ENCODE measurements around the gene SLIT3. TPM values are rescaled to one million over a fixed set of nuclear protein-coding genes. Genes with fewer than 3 reads are reported as not detected.

SLIT3 gene
- total RNA-seq, 2 experiments from 2014 or later, result not detected

DNA sequence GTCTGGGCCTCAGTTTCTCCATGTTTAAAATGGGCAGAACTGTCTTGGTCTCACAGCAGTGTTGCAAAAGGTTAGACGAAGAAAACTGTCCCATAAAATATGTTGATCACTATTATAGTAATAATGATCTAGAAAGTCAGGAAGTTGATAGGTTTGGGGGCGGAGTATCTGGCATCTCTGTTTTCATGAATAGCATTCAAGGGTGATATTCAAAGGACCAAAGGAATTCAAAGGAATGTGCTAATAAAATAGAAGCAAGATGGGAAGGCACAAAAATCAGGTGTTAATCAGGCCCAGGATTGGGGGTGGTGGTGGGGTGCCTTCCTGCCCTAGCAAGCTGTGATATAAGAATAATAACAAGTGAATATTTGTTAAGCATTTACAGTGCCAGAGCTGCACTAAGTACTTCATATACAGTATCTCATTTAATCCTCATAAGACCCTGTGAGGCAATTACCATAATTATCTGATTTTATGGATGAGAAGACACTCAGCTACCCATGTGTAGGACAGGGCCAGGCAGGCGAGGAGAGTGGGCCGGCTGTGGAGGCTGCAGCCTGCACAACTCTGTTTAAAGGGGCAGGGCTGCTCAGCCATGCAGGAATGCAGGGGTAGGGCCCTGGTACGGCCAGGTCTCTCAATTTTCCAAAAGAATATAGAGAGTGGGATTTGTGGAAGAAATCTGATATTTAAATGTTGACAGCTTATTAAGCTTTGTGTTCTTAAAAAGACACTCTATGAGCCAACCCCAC, 579.8 kb downstream of the SLIT3 start:
- H3K9me3 Mint-ChIP-seq, result no peaks in the 10 kb centered on the region
- H3K27ac Mint-ChIP-seq, result no peak overlapping the region
- ChIA-PET CTCF (no interaction called here), POLR2A (no interaction called here)
- no peak for DNase-seq
- Histone ChIP-seq H3K4me3 (ENCODE audit: low read length) (no peak overlapping the region), H3K27me3 (ENCODE audit: control insufficient read depth in 1 of 2, insufficient read depth in 2 of 2, low read length in 2 of 2) (peaks cover 5 to 7% of the 10 kb centered on the region in 2 experiments), H3K27ac (ENCODE audit: low read depth in 1 of 2, low read length in 2 of 2) (no peak overlapping the region), H3K9me3 (ENCODE audit: control insufficient read depth in 1 of 2, insufficient read depth in 1 of 2, low read length in 2 of 2) (peaks cover 0 to 3% of the 10 kb centered on the region in 2 experiments), H3K36me3 (ENCODE audit: insufficient read depth, low read length) (no peaks in the 10 kb centered on the region), H3K4me1 (ENCODE audit: insufficient read depth, low read length) (no peaks in the 10 kb centered on the region)
- intact Hi-C loops (cut with DNase I, micrococcal nuclease), result no loop called here
- peaks cover 45% of the 10 kb centered on the region for H3K27me3 Mint-ChIP-seq
- ATAC-seq (ENCODE audit: poor library complexity), result no peak
- H3K4me3 Mint-ChIP-seq, result no peak overlapping the region
- TF ChIP-seq, protein P1, sequence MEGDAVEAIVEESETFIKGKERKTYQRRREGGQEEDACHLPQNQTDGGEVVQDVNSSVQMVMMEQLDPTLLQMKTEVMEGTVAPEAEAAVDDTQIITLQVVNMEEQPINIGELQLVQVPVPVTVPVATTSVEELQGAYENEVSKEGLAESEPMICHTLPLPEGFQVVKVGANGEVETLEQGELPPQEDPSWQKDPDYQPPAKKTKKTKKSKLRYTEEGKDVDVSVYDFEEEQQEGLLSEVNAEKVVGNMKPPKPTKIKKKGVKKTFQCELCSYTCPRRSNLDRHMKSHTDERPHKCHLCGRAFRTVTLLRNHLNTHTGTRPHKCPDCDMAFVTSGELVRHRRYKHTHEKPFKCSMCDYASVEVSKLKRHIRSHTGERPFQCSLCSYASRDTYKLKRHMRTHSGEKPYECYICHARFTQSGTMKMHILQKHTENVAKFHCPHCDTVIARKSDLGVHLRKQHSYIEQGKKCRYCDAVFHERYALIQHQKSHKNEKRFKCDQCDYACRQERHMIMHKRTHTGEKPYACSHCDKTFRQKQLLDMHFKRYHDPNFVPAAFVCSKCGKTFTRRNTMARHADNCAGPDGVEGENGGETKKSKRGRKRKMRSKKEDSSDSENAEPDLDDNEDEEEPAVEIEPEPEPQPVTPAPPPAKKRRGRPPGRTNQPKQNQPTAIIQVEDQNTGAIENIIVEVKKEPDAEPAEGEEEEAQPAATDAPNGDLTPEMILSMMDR (IDR thresholded peaks at IDR 0.05), result no peak
- no peaks in the 10 kb centered on the region for H3K4me1 Mint-ChIP-seq (ENCODE audit: low read depth)
- no peaks in the 10 kb centered on the region for H3K36me3 Mint-ChIP-seq (ENCODE audit: low read depth)

DNA sequence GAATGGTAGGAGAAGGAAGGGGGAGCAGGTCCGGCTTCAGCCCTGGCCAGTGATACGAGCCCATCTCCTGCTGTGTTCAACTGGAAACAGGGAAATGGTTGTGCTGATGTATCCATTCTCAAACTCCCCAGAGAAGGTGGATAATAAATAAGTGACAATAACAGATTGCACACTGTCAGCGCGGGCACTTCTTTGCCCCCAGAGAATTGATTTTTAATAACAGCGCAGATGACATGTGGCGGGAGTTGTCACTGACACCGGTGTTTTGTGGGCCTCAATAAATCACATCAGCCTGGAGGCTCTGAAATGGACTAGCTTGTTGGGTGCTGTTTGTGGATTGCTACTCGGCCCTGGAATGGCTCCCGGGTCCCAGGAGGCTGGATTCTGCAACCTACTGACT, 580.4 kb downstream of the SLIT3 start:
- Mint-ChIP-seq H3K27ac (no peak overlapping the region), H3K4me3 (no peak overlapping the region), H3K4me1 (ENCODE audit: low read depth) (no peaks in the 10 kb centered on the region), H3K27me3 (peaks cover 45% of the 10 kb centered on the region), H3K9me3 (no peaks in the 10 kb centered on the region), H3K36me3 (ENCODE audit: low read depth) (no peaks in the 10 kb centered on the region)
- Histone ChIP-seq H3K27me3 (ENCODE audit: control insufficient read depth in 1 of 2, insufficient read depth in 2 of 2, low read length in 2 of 2) (peaks cover 7% of the 10 kb centered on the region in 2 experiments), H3K9me3 (ENCODE audit: control insufficient read depth in 1 of 2, insufficient read depth in 1 of 2, low read length in 2 of 2) (peaks cover 0 to 3% of the 10 kb centered on the region in 2 experiments), H3K36me3 (ENCODE audit: insufficient read depth, low read length) (no peaks in the 10 kb centered on the region), H3K4me3 (ENCODE audit: low read length) (no peak overlapping the region), H3K27ac (ENCODE audit: low read depth in 1 of 2, low read length in 2 of 2) (no peak overlapping the region), H3K4me1 (ENCODE audit: insufficient read depth, low read length) (no peaks in the 10 kb centered on the region)
- ChIA-PET CTCF (no interaction called here), POLR2A (no interaction called here)
- intact Hi-C loops (cut with DNase I, micrococcal nuclease), result no loop called here
- TF ChIP-seq, protein P1 (IDR thresholded peaks at IDR 0.05), result no peak
- DNase-seq (no peak), ATAC-seq (ENCODE audit: poor library complexity) (no peak)

DNA sequence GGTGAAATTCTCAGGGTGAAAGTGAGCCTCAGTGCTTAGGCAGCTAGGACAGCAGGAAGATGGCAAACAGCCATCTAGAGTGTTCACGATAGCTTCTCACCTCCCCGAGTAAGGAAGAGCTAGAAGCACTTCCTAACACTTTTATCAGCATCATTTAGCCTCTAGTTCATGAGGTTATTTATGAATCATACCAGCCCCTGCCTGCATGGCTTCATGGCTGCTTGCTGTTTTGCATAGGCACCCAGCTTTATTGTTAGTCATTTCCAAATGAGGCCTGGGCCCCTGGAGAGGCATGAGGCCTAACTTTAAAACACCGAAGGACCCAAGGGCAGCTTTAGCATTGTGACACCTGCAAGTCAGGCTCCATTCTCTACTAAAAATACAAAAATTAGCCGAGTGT, 586.9 kb downstream of the SLIT3 start:
- H3K9me3 Mint-ChIP-seq, result no peaks in the 10 kb centered on the region
- no peak overlapping the region for H3K4me3 Mint-ChIP-seq
- H3K4me1 Mint-ChIP-seq (ENCODE audit: low read depth), result no peaks in the 10 kb centered on the region
- POLR2A ChIA-PET, result no interaction called here
- ATAC-seq (ENCODE audit: poor library complexity) (no peak), DNase-seq (no peak)
- Histone ChIP-seq H3K9me3 (ENCODE audit: control insufficient read depth in 1 of 2, insufficient read depth in 1 of 2, low read length in 2 of 2) (no peaks in the 10 kb centered on the region), H3K27ac (ENCODE audit: low read depth in 1 of 2, low read length in 2 of 2) (no peak overlapping the region), H3K27me3 (ENCODE audit: control insufficient read depth in 1 of 2, insufficient read depth in 2 of 2, low read length in 2 of 2) (peaks cover 0 to 3% of the 10 kb centered on the region in 2 experiments), H3K36me3 (ENCODE audit: insufficient read depth, low read length) (no peaks in the 10 kb centered on the region), H3K4me1 (ENCODE audit: insufficient read depth, low read length) (no peaks in the 10 kb centered on the region), H3K4me3 (ENCODE audit: low read length) (no peak overlapping the region)
- H3K27me3 Mint-ChIP-seq, result peaks cover 5% of the 10 kb centered on the region
- CTCF ChIA-PET, result no interaction called here
- intact Hi-C loops (cut with DNase I, micrococcal nuclease), result no loop called here
- H3K36me3 Mint-ChIP-seq (ENCODE audit: low read depth), result no peaks in the 10 kb centered on the region
- TF ChIP-seq, protein P1 (IDR thresholded peaks at IDR 0.05), result no peak
- no peak overlapping the region for H3K27ac Mint-ChIP-seq
